Measurements from ENCODE around the gene GRIK4. TPM values are rescaled to one million over a fixed set of nuclear protein-coding genes. Genes with fewer than 3 reads are reported as not detected.

Gene GRIK4
- total RNA-seq, 1 donor from 2014 or later = 2.2 TPM

DNA sequence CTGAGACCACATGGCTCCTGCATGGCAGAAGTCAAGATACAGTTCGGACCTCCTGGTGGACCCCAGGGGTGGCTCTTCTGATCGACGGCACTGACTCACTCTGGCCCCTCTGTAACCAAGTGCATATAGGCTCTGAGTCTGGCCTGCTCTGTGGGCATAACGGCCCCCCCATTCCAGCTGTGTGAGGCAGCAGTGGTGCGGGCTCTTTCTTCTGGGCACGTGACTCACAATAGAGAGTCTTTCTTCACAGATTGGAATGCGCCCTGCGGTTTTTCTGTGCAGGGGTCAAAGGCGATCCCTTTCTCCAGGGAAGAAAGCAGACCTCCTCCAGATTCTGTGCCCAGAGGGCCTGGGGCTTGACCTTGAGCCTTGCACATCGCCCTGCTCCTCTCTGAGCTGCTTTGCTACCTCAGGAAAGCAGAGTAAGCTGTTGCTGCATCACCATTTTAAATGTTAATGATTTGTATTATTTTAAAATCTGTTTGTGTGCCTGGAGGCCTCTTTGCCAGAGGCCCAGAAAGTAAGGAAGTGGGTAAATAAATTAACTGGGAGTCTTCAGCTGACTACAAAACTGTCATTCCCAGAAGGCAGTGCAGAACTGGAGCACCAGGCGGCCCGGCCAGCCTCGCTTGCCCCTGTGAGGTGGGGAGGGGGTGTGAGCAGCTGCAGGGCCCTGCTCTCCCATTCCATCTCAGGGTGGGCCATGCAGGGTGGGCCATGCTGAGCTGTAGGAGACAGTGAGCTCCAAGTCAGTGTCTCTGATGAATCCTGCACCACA, 199.0 kb downstream of the GRIK4 start:
- Mint-ChIP-seq H3K9me3 (ENCODE audit: unreplicated experiment) (peaks cover 6% of the 10 kb centered on the region), H3K27ac (ENCODE audit: unreplicated experiment) (peak overlapping the region; percentile 85), H3K4me3 (ENCODE audit: unreplicated experiment) (no peak overlapping the region), H3K4me1 (ENCODE audit: low read depth, unreplicated experiment) (peaks cover 38% of the 10 kb centered on the region), H3K36me3 (ENCODE audit: low read depth, unreplicated experiment) (peaks cover 11% of the 10 kb centered on the region), H3K27me3 (ENCODE audit: low read depth, unreplicated experiment) (peaks cover 30% of the 10 kb centered on the region)
- TF ChIP-seq, protein P1, sequence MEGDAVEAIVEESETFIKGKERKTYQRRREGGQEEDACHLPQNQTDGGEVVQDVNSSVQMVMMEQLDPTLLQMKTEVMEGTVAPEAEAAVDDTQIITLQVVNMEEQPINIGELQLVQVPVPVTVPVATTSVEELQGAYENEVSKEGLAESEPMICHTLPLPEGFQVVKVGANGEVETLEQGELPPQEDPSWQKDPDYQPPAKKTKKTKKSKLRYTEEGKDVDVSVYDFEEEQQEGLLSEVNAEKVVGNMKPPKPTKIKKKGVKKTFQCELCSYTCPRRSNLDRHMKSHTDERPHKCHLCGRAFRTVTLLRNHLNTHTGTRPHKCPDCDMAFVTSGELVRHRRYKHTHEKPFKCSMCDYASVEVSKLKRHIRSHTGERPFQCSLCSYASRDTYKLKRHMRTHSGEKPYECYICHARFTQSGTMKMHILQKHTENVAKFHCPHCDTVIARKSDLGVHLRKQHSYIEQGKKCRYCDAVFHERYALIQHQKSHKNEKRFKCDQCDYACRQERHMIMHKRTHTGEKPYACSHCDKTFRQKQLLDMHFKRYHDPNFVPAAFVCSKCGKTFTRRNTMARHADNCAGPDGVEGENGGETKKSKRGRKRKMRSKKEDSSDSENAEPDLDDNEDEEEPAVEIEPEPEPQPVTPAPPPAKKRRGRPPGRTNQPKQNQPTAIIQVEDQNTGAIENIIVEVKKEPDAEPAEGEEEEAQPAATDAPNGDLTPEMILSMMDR (IDR thresholded peaks at IDR 0.05; ENCODE audit: insufficient read depth, low read depth, low read length) = no peak
- TF ChIP-seq EZH2 (IDR thresholded peaks at IDR 0.05; ENCODE audit: insufficient read depth, low read length) = no peak
- H2AFZ ChIP-seq (ENCODE audit: low read depth, low read length) = no peak overlapping the region
- no peak for FAIRE-seq
- H3K27ac ChIP-seq (ENCODE audit: low read depth, low read length) = peak overlapping the region; percentile 45
- H3K4me3 ChIP-seq (ENCODE audit: insufficient read depth, low read depth, low read length) = no peak overlapping the region
- H3K9me3 ChIP-seq (ENCODE audit: insufficient read depth, low read depth, low read length) = no peaks in the 10 kb centered on the region
- no peaks in the 10 kb centered on the region for H3K79me2 ChIP-seq (ENCODE audit: insufficient read depth, low read length)
- H3K4me1 ChIP-seq (ENCODE audit: insufficient read depth, low read length) = peaks cover 16% of the 10 kb centered on the region
- H3K36me3 ChIP-seq (ENCODE audit: insufficient read depth, low read length) = no peaks in the 10 kb centered on the region
- peak overlapping the region; percentile 34 for H3K9ac ChIP-seq (ENCODE audit: low read length)
- peak overlapping the region; percentile 28 for H3K4me2 ChIP-seq (ENCODE audit: low read length)
- H3K27me3 ChIP-seq (ENCODE audit: insufficient read depth, low read length) = peaks cover 3% of the 10 kb centered on the region
- H4K20me1 ChIP-seq (ENCODE audit: insufficient read depth, low read length) = no peaks in the 10 kb centered on the region
- DNase-seq (ENCODE audit: low read depth) = peak; percentile 69

DNA sequence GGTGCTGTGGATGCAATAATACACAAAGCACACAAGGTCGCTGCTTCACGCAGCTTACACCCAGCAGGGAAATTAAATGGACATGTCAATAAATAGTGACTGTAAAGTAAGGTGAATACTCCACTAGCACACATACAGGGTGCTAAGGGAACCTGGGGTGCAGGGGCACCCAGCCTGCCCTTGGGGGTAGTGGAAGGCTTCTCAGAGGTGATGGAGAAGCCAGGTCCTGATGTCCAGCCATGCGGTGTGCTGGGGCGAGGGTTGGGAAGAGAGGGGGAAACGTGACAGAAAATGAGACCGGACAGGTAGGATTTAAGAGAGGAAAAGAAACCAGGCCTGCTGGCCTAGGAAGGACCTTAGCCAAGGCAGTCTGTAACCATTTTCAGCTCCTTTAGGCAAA, 200.5 kb downstream of the GRIK4 start:
- no peak overlapping the region for H3K4me3 Mint-ChIP-seq (ENCODE audit: unreplicated experiment)
- H3K4me1 ChIP-seq (ENCODE audit: insufficient read depth, low read length) = peaks cover 16% of the 10 kb centered on the region
- no peak overlapping the region for H2AFZ ChIP-seq (ENCODE audit: low read depth, low read length)
- H3K27me3 Mint-ChIP-seq (ENCODE audit: low read depth, unreplicated experiment) = peaks cover 25% of the 10 kb centered on the region
- peaks cover 3% of the 10 kb centered on the region for H3K27me3 ChIP-seq (ENCODE audit: insufficient read depth, low read length)
- no peaks in the 10 kb centered on the region for H4K20me1 ChIP-seq (ENCODE audit: insufficient read depth, low read length)
- H3K27ac ChIP-seq (ENCODE audit: low read depth, low read length) = no peak overlapping the region
- H3K27ac Mint-ChIP-seq (ENCODE audit: unreplicated experiment) = peak overlapping the region; percentile 26
- H3K79me2 ChIP-seq (ENCODE audit: insufficient read depth, low read length) = no peaks in the 10 kb centered on the region
- H3K4me2 ChIP-seq (ENCODE audit: low read length) = no peak overlapping the region
- H3K4me1 Mint-ChIP-seq (ENCODE audit: low read depth, unreplicated experiment) = peaks cover 40% of the 10 kb centered on the region
- H3K4me3 ChIP-seq (ENCODE audit: insufficient read depth, low read depth, low read length) = no peak overlapping the region
- peaks cover 7% of the 10 kb centered on the region for H3K9me3 Mint-ChIP-seq (ENCODE audit: unreplicated experiment)
- no peak for FAIRE-seq
- DNase-seq (ENCODE audit: low read depth) = no peak
- H3K36me3 Mint-ChIP-seq (ENCODE audit: low read depth, unreplicated experiment) = peaks cover 8% of the 10 kb centered on the region
- TF ChIP-seq EZH2 (IDR thresholded peaks at IDR 0.05; ENCODE audit: insufficient read depth, low read length) = no peak
- TF ChIP-seq, protein P1 (IDR thresholded peaks at IDR 0.05; ENCODE audit: insufficient read depth, low read depth, low read length) = no peak
- H3K9ac ChIP-seq (ENCODE audit: low read length) = no peak overlapping the region
- H3K36me3 ChIP-seq (ENCODE audit: insufficient read depth, low read length) = no peaks in the 10 kb centered on the region
- H3K9me3 ChIP-seq (ENCODE audit: insufficient read depth, low read depth, low read length) = no peaks in the 10 kb centered on the region

DNA sequence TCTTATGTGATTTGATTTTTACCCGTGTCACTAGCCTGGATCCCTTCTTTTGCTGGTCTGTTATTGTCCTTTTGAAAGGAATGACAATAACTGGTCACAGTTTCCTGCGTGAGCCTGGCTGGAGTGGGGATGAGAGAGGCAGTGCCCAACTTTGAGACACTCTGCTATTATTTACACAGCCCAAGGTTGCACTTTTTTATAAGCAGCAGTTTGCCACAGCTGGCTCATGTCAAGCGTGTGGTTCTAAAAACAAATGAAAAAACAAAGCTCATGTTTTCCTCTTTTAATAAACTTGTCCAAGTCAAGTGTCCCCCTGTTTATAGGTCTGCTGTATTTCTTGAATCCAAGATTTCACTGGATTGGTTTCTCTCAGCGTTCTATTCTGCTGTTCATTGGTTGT, 201.3 kb downstream of the GRIK4 start:
- Histone ChIP-seq H3K9ac (ENCODE audit: low read length) (no peak overlapping the region), H3K4me3 (ENCODE audit: insufficient read depth, low read depth, low read length) (no peak overlapping the region), H3K27ac (ENCODE audit: low read depth, low read length) (no peak overlapping the region), H3K27me3 (ENCODE audit: insufficient read depth, low read length) (peaks cover 4% of the 10 kb centered on the region), H3K9me3 (ENCODE audit: insufficient read depth, low read depth, low read length) (no peaks in the 10 kb centered on the region), H3K4me1 (ENCODE audit: insufficient read depth, low read length) (peaks cover 16% of the 10 kb centered on the region), H3K79me2 (ENCODE audit: insufficient read depth, low read length) (no peaks in the 10 kb centered on the region), H3K4me2 (ENCODE audit: low read length) (no peak overlapping the region), H3K36me3 (ENCODE audit: insufficient read depth, low read length) (no peaks in the 10 kb centered on the region), H4K20me1 (ENCODE audit: insufficient read depth, low read length) (no peaks in the 10 kb centered on the region), H2AFZ (ENCODE audit: low read depth, low read length) (no peak overlapping the region)
- TF ChIP-seq, protein P1 (IDR thresholded peaks at IDR 0.05; ENCODE audit: insufficient read depth, low read depth, low read length) = no peak
- no peak for TF ChIP-seq EZH2 (IDR thresholded peaks at IDR 0.05; ENCODE audit: insufficient read depth, low read length)
- H3K9me3 Mint-ChIP-seq (ENCODE audit: unreplicated experiment) = peaks cover 3% of the 10 kb centered on the region
- no peak overlapping the region for H3K4me3 Mint-ChIP-seq (ENCODE audit: unreplicated experiment)
- DNase-seq (ENCODE audit: low read depth) = no peak
- H3K27me3 Mint-ChIP-seq (ENCODE audit: low read depth, unreplicated experiment) = peaks cover 26% of the 10 kb centered on the region
- peaks cover 44% of the 10 kb centered on the region for H3K4me1 Mint-ChIP-seq (ENCODE audit: low read depth, unreplicated experiment)
- peaks cover 2% of the 10 kb centered on the region for H3K36me3 Mint-ChIP-seq (ENCODE audit: low read depth, unreplicated experiment)
- no peak for FAIRE-seq
- H3K27ac Mint-ChIP-seq (ENCODE audit: unreplicated experiment) = no peak overlapping the region
